HG03432 (cell line): ENCODE data around the gene OR10AG1.
A peak's percentile ranks its signal among the peaks of the same experiment; 100 is the strongest.

Experiments
- ATAC-seq: cut with Tn5 transposase; IDR thresholded peaks from one replicate; pipeline ENCODE4 v1.9.1; 2021; ENCODE audit warnings: mild to moderate bottlenecking, moderate library complexity; ENCODE audit not compliant: unreplicated experiment

The OR10AG1 gene

GRCh38 chr11:55969845-55970244, at the start of gene OR10AG1:
TSS of gene OR10AG1 (minus strand) at chr11:55969945. CDS start at chr11:55969907, 38 bp downstream.
- no peak for ATAC-seq

GRCh38 chr11:56013805-56014204, 44.1 kb upstream of the OR10AG1 start:
- peak; percentile 61 for ATAC-seq

- no peak for ATAC-seq
These were observed 41.0 kb upstream of the OR10AG1 start for GRCh38 chr11:56010716-56011115.

- ATAC-seq = no peak
These were observed 24.8 kb upstream of the OR10AG1 start, which contains the start of gene OR5F1 for GRCh38 chr11:55994525-55994924. TSS of gene OR5F1 (minus strand) at chr11:55994625. CDS start at chr11:55994625, 0 bp downstream.

GRCh38 chr11:55970935-55971334, 1.2 kb upstream of the OR10AG1 start:
- ATAC-seq = no peak

GRCh38 chr11:55967914-55968313, 1.8 kb downstream of the OR10AG1 start:
- ATAC-seq = no peak

- ATAC-seq = no peak
These were observed 3.4 kb downstream of the OR10AG1 start for GRCh38 chr11:55966391-55966790.

- no peak for ATAC-seq
These were observed 13.2 kb downstream of the OR10AG1 start for GRCh38 chr11:55956521-55956920.

- ATAC-seq = no peak
These were observed 20.4 kb downstream of the OR10AG1 start for GRCh38 chr11:55949330-55949729.

- ATAC-seq = peak; percentile 67
These were observed 26.9 kb downstream of the OR10AG1 start for GRCh38 chr11:55942785-55943392.

- no peak for ATAC-seq
These were observed 33.4 kb downstream of the OR10AG1 start, which contains the start of gene OR5I1 for GRCh38 chr11:55936300-55936699. TSS of gene OR5I1 (minus strand) at chr11:55936400. CDS start at chr11:55936400, 0 bp downstream.

- no peak for ATAC-seq
These were observed 49.2 kb downstream of the OR10AG1 start for GRCh38 chr11:55920537-55920936.
